ENCODE results near the gene COL20A1.
"Not testable (repeated sequence)": the region's sequence is repeated elsewhere in the genome, so short reads cannot be mapped to it uniquely, and the experiment has no call there.

Gene COL20A1

DNA sequence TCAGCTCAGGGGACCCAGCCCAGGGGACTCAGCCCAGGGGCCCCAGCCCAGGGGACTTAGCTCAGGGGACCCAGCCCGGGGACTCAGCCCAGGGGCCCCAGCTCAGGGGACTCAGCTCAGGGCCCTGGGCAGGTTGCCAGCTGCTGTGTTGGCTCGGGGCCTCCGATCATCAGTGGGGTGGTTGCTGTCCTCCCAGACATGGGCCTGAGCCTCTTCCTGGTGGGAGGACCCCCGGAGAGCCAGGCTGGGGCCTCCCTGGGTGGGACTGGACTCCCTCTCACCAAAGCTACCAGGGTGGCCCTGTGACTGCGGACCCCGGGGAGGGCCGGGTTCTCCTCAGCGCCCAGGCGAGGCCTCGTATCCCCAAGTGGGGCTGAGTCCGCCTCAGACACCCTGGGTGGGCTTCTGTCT is 4.4 kb downstream of the COL20A1 start:
- Histone ChIP-seq H3K9me3 (ENCODE audit: control insufficient read depth, insufficient read depth, low read length) (no peaks in the 10 kb centered on the region), H3K4me1 (ENCODE audit: control insufficient read depth, insufficient read depth, low read length) (peaks cover 3% of the 10 kb centered on the region), H3K27me3 (ENCODE audit: control insufficient read depth, insufficient read depth, low read length) (peaks cover 4% of the 10 kb centered on the region), H3K9ac (ENCODE audit: low read depth, low read length) (no peak overlapping the region), H3K36me3 (ENCODE audit: control insufficient read depth, insufficient read depth, low read length) (no peaks in the 10 kb centered on the region), H3K4me3 (ENCODE audit: low read depth, low read length) (no peak overlapping the region)

DNA sequence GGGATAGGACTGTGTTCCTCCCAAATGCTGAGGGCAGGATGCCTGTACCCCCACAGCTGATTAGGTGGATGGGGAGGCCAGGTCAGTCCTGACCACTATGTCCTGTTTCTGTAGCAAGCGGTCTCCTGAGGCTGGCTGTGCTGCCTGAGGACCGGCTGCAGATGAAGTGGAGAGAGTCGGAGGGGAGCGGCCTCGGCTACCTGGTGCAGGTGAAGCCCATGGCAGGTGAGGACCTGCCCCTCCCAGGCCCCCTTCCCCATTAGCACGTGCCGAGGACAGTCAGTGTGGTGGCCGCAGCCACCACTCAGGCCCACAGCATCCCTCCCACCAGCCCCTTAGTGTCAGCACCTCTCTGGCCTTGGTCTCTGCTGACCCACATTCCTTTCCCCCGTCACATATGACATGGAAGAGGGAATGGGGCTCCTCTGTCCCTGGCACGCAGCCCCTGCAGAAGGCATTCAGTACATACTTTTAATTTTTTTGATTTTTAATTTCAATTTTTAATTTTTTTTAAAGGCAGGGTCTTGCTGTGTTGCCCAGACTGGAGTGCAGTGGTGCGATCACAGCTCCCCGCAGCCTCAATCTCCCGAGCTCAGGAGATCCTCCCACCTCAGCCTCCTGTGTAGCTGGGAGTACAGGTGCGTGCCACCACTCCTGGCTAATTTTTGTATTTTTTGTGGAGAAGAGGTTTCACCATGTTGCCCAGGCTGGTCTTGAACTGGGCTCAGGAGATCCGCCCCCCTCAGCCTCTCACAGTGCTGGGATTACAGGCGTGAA is 5.0 kb downstream of the COL20A1 start:
- peaks cover 4% of the 10 kb centered on the region for H3K27me3 ChIP-seq (ENCODE audit: control insufficient read depth, insufficient read depth, low read length)

DNA sequence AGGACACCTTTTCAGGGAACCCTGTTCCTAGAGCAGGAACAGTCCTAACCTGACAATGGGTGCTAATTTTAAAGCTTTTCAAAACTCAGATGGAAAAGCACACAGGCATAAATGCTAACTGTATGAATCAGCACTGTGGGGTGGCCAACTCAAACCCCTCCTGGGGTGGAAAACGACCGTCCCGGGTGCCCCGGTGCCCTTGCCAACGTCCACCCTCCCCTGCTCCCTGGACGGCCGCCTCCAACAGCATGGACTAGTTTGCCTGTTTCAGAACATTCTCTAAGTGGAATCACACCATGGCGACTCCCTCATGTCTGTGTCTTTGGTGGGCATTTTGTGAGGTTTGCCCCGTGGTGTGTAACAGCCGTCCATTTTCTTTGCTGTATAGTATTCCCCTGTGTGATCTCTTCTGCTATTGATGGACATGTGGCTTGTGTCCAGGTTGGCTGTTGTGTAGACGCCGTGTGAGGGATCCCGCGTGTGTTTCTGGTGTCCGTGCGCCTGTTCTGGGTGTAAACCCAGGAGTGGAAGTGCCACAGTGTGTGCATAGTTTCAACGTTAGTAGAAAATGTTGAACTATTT is 5.8 kb downstream of the COL20A1 start:
- Histone ChIP-seq H3K4me3 (ENCODE audit: low read depth, low read length) (no peak overlapping the region), H3K4me1 (ENCODE audit: control insufficient read depth, insufficient read depth, low read length) (peaks cover 3% of the 10 kb centered on the region), H3K9ac (ENCODE audit: low read depth, low read length) (no peak overlapping the region), H3K27me3 (ENCODE audit: control insufficient read depth, insufficient read depth, low read length) (peaks cover 4% of the 10 kb centered on the region), H3K36me3 (ENCODE audit: control insufficient read depth, insufficient read depth, low read length) (no peaks in the 10 kb centered on the region), H3K9me3 (ENCODE audit: control insufficient read depth, insufficient read depth, low read length) (no peaks in the 10 kb centered on the region)

More for the DNA sequence above, 5.0 kb downstream of the COL20A1 start:
- peaks cover 3% of the 10 kb centered on the region for H3K4me1 ChIP-seq (ENCODE audit: control insufficient read depth, insufficient read depth, low read length)
- H3K36me3 ChIP-seq (ENCODE audit: control insufficient read depth, insufficient read depth, low read length) = no peaks in the 10 kb centered on the region
- H3K4me3 ChIP-seq (ENCODE audit: low read depth, low read length) = no peak overlapping the region
- H3K9ac ChIP-seq (ENCODE audit: low read depth, low read length) = no peak overlapping the region
- no peaks in the 10 kb centered on the region for H3K9me3 ChIP-seq (ENCODE audit: control insufficient read depth, insufficient read depth, low read length)

DNA sequence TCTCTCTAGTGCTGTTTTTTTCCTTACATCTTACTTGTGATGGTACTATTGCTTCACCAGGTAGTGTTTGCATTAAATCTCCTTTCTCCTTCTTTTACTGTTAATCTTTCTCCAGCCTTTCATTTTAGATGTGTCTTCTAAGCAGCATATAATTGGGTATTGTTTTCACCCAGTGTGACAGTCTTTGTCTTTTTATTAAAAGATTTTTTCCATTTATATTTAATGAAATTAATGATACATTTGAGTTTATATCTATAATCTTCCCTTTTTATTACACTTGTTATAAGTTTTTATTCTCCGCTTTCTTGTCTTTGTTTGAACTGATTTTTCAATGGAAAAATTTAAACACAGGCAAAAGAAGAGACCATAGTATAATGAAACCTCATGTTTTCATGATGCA is 8.7 kb downstream of the COL20A1 start:
- H3K9ac ChIP-seq (ENCODE audit: low read depth, low read length) = no peak overlapping the region
- H3K27me3 ChIP-seq (ENCODE audit: control insufficient read depth, insufficient read depth, low read length) = no peaks in the 10 kb centered on the region
- H3K4me1 ChIP-seq (ENCODE audit: control insufficient read depth, insufficient read depth, low read length) = no peaks in the 10 kb centered on the region
- no peaks in the 10 kb centered on the region for H3K36me3 ChIP-seq (ENCODE audit: control insufficient read depth, insufficient read depth, low read length)
- H3K9me3 ChIP-seq (ENCODE audit: control insufficient read depth, insufficient read depth, low read length) = no peaks in the 10 kb centered on the region
- no peak overlapping the region for H3K4me3 ChIP-seq (ENCODE audit: low read depth, low read length)

DNA sequence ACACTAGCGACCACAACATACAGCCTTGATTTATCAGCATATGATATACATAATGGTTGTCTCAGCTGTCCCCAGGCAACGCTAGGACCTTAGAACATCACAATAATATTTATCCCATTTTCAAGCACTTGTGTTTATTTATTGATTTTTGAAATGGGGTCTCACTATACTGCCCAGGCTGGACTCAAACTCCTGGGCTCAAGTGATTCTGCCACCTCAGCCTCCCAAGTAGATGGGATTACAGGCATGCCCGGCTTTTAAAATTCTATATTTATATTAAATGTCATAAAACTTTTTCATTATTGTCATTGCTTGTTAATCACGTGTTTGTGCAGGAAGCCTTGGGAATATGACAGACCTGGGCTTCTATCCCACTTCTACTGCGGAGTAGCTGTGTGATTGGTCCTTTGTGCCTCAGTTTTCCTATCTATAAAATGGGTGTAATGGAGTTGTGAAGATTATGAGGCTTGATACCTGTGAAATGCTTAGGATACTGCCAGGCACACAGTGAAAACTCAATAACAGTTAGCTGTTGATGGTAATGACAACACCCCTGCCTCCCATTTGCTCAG is 10.2 kb downstream of the COL20A1 start:
- H3K27me3 ChIP-seq (ENCODE audit: control insufficient read depth, insufficient read depth, low read length) = no peaks in the 10 kb centered on the region
- H3K9ac ChIP-seq (ENCODE audit: low read depth, low read length) = no peak overlapping the region
- H3K36me3 ChIP-seq (ENCODE audit: control insufficient read depth, insufficient read depth, low read length) = no peaks in the 10 kb centered on the region
- H3K4me3 ChIP-seq (ENCODE audit: low read depth, low read length) = no peak overlapping the region
- no peaks in the 10 kb centered on the region for H3K9me3 ChIP-seq (ENCODE audit: control insufficient read depth, insufficient read depth, low read length)
- H3K4me1 ChIP-seq (ENCODE audit: control insufficient read depth, insufficient read depth, low read length) = no peaks in the 10 kb centered on the region

DNA sequence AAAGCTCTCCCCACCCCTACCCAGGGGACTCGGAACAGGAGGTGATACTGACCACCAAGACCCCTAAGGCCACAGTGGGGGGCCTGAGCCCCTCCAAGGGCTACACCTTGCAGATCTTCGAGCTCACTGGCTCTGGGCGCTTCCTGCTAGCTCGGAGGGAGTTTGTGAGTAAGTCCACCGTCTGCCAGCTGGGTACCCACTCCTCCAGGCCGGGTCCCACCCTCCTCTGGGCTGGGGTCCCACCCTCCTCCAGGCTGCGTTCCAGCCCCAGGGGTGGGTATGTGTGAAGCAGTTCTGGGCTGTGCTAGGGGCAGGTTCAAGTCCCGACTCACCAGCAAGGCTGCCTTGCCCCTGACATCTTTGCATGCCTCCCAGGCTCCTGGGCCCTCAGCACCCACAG is 12.4 kb downstream of the COL20A1 start:
- no peak overlapping the region for H3K9ac ChIP-seq (ENCODE audit: low read depth, low read length)
- H3K27me3 ChIP-seq (ENCODE audit: control insufficient read depth, insufficient read depth, low read length) = no peaks in the 10 kb centered on the region
- no peak overlapping the region for H3K4me3 ChIP-seq (ENCODE audit: low read depth, low read length)
- H3K4me1 ChIP-seq (ENCODE audit: control insufficient read depth, insufficient read depth, low read length) = no peaks in the 10 kb centered on the region
- H3K36me3 ChIP-seq (ENCODE audit: control insufficient read depth, insufficient read depth, low read length) = no peaks in the 10 kb centered on the region
- H3K9me3 ChIP-seq (ENCODE audit: control insufficient read depth, insufficient read depth, low read length) = no peaks in the 10 kb centered on the region

DNA sequence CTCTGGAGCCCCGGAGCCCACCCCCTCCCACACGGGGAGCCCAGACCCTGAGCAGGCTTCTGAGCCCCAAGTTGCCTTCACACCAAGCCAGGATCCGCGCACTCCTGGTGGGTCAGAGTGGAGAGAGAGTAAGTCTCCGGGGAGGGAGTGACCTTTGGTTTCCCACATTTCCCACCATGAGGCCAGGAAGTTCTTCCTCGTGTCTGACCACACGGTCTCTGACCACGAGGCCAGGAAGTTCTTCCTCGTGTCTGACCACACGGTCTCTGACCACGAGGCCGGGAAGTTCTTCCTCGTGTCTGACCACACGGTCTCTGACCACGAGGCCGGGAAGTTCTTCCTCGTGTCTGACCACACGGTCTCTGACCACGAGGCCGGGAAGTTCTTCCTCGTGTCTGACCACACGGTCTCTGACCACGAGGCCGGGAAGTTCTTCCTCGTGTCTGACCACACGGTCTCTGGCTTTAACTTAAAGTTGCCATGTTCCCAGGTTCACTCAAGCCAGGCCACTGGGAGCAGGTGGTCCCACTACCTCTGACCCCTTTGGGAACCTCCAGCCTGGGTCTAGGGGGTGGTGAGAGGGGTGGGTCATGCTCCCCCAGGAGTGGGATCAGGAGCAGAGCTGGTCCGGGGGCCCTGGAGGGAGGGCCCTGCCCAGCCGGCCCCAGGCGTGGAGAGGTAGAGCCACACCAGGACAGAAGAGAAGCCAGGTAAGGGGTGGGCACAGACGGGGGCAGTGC is 13.1 kb downstream of the COL20A1 start:
- not testable (repeated sequence) for H3K36me3 ChIP-seq (ENCODE audit: control insufficient read depth, insufficient read depth, low read length); H3K4me1 ChIP-seq (ENCODE audit: control insufficient read depth, insufficient read depth, low read length); H3K4me3 ChIP-seq (ENCODE audit: low read depth, low read length); H3K27me3 ChIP-seq (ENCODE audit: control insufficient read depth, insufficient read depth, low read length); H3K9me3 ChIP-seq (ENCODE audit: control insufficient read depth, insufficient read depth, low read length); H3K9ac ChIP-seq (ENCODE audit: low read depth, low read length)

DNA sequence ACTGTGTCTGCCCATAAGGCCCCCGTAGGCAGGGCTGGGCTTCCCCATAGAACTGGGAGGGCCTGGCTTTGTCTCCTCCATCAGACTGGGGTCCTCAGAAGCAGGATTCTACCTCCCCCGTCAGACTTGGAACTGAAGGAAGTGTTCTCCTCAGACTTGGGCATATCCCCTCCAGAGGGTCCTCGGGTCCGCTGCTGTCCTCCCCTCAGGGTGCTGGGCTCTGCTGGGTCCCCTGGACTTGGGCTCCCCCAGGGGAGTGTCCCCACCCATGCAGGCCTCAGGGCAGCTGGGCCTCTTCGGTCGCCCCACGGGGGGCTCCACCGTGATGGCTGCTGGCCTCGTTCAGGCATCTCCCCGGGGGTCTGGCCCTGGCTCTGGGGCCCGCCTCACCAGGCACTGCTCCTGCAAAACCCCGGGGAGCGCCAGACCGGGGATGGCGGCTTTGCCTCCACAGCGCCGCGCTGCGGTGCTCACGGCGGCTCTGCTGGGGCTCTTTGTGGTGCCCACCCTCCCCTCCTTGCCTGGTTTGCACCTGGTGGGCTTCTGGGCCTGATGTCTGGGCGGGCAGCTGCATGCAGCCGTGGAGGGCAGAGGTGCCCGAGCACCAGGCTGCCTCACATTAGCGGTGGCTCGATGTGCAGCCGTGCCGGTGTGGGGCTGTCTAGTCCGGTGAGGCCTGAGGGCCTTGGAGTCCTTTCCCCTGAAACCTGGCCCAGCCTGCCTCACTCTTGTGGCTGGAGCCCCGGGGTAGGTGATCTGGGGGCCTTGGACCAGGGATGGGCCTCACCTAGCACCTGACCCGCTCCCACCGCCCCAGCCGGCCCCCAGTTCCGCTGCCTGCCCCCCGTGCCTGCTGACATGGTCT is 13.9 kb downstream of the COL20A1 start:
- Histone ChIP-seq H3K9ac (ENCODE audit: low read depth, low read length) (no peak overlapping the region), H3K27me3 (ENCODE audit: control insufficient read depth, insufficient read depth, low read length) (no peaks in the 10 kb centered on the region), H3K4me1 (ENCODE audit: control insufficient read depth, insufficient read depth, low read length) (no peaks in the 10 kb centered on the region), H3K36me3 (ENCODE audit: control insufficient read depth, insufficient read depth, low read length) (no peaks in the 10 kb centered on the region), H3K9me3 (ENCODE audit: control insufficient read depth, insufficient read depth, low read length) (no peaks in the 10 kb centered on the region), H3K4me3 (ENCODE audit: low read depth, low read length) (no peak overlapping the region)

DNA sequence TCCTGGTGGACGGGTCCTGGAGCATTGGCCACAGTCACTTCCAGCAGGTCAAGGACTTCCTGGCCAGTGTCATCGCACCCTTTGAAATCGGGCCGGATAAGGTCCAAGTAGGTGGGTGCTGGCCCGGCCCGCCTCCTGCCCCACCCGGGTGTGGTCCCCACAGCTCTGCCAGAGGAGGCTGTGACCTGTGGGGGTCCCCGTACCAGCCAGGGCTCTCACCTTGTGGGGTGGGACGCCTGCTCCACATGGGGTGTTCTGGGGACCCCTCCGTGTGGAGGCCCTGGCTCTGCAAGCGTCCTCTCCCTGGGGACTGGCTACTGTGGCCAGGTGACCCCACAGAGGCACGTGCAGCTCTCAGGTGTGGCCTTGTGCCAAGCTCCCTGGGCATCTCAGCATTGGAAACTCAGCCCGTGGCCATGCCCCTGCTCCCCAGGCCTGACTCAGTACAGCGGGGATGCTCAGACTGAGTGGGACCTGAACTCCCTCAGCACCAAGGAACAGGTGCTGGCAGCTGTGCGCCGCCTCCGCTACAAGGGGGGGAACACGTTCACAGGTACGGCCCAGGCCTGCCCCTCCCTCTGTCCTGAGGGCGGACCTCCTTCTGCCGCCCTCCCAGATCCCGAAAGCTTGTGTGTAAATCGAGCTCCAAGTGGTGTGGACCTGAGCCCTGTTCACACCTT is 14.7 kb downstream of the COL20A1 start:
- Histone ChIP-seq H3K36me3 (ENCODE audit: control insufficient read depth, insufficient read depth, low read length) (no peaks in the 10 kb centered on the region), H3K4me3 (ENCODE audit: low read depth, low read length) (no peak overlapping the region), H3K4me1 (ENCODE audit: control insufficient read depth, insufficient read depth, low read length) (no peaks in the 10 kb centered on the region), H3K9ac (ENCODE audit: low read depth, low read length) (no peak overlapping the region), H3K9me3 (ENCODE audit: control insufficient read depth, insufficient read depth, low read length) (no peaks in the 10 kb centered on the region), H3K27me3 (ENCODE audit: control insufficient read depth, insufficient read depth, low read length) (no peaks in the 10 kb centered on the region)

DNA sequence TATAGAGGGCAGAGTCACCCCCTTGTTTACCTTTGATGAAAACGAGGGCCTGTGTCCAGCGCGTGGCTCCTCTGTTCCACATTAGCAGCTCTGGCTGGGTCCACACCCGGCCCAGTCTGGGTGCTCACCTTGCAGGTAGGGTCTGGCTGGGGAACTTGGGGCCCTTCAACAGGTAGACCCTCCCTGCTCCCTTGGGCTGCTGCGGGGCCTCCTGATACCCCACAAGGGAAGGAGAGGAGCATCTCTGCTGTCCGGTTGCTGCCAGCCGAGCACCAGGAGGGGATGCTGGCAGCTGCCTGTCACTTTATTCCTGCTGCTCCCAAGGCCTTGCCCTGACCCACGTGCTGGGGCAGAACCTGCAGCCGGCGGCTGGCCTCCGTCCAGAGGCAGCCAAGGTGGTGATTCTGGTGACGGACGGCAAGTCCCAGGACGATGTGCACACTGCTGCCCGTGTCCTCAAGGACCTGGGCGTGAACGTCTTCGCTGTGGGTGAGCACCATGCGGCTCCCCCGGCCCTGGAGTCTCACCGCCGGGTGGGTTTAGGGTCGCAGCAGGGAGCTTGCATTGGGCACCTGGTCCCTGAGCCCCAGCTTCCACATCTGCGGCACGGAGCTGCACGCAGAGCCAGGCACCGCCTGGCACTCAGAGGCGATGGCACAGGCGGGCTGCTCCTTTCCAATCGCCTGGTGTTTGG is 15.4 kb downstream of the COL20A1 start:
- Histone ChIP-seq H3K4me1 (ENCODE audit: control insufficient read depth, insufficient read depth, low read length) (no peaks in the 10 kb centered on the region), H3K9me3 (ENCODE audit: control insufficient read depth, insufficient read depth, low read length) (no peaks in the 10 kb centered on the region), H3K4me3 (ENCODE audit: low read depth, low read length) (no peak overlapping the region), H3K9ac (ENCODE audit: low read depth, low read length) (no peak overlapping the region), H3K27me3 (ENCODE audit: control insufficient read depth, insufficient read depth, low read length) (no peaks in the 10 kb centered on the region), H3K36me3 (ENCODE audit: control insufficient read depth, insufficient read depth, low read length) (no peaks in the 10 kb centered on the region)
